ENCODE measurements around the gene ZBBX.

ZBBX gene

GRCh38 chr3:167406876-167407492 lies 26.9 kb upstream of the ZBBX start:
- Histone ChIP-seq H3K9me3 (ENCODE audit: insufficient read depth, low read length, severe bottlenecking) (no peaks in the 10 kb centered on the region), H3K36me3 (ENCODE audit: insufficient read depth, low read length) (no peaks in the 10 kb centered on the region), H3K4me2 (ENCODE audit: insufficient read depth, low read length) (no peak overlapping the region), H4K20me1 (ENCODE audit: insufficient read depth, low read length) (no peaks in the 10 kb centered on the region), H3K4me1 (ENCODE audit: insufficient read depth, low read length) (no peaks in the 10 kb centered on the region), H2AFZ (ENCODE audit: low read depth, low read length) (no peak overlapping the region), H3K27me3 (ENCODE audit: insufficient read depth, low read length, poor library complexity) (no peaks in the 10 kb centered on the region), H3K79me2 (ENCODE audit: insufficient read depth, low read length) (no peaks in the 10 kb centered on the region), H3K4me3 (ENCODE audit: low read depth in 1 of 2, low read length in 2 of 2) (no peak overlapping the region), H3K27ac (ENCODE audit: low read length) (no peak overlapping the region), H3K9ac (ENCODE audit: low read depth, low read length) (no peak overlapping the region)
- TF ChIP-seq EZH2 (IDR thresholded peaks at IDR 0.05; ENCODE audit: borderline replicate concordance, low read depth, low read length, severe bottlenecking) = no peak
- DNase-seq = no peak
- no peak for ATAC-seq (ENCODE audit: insufficient read depth, low read depth)

GRCh38 chr3:167397826-167398225 lies 17.7 kb upstream of the ZBBX start:
- DNase-seq = no peak
- Histone ChIP-seq H3K9me3 (ENCODE audit: insufficient read depth, low read length, severe bottlenecking) (no peaks in the 10 kb centered on the region), H3K4me1 (ENCODE audit: insufficient read depth, low read length) (no peaks in the 10 kb centered on the region), H3K9ac (ENCODE audit: low read depth, low read length) (no peak overlapping the region), H3K79me2 (ENCODE audit: insufficient read depth, low read length) (no peaks in the 10 kb centered on the region), H4K20me1 (ENCODE audit: insufficient read depth, low read length) (no peaks in the 10 kb centered on the region), H3K27me3 (ENCODE audit: insufficient read depth, low read length, poor library complexity) (no peaks in the 10 kb centered on the region), H3K4me3 (ENCODE audit: low read depth in 1 of 2, low read length in 2 of 2) (no peak overlapping the region), H3K36me3 (ENCODE audit: insufficient read depth, low read length) (no peaks in the 10 kb centered on the region), H2AFZ (ENCODE audit: low read depth, low read length) (no peak overlapping the region), H3K27ac (ENCODE audit: low read length) (no peak overlapping the region), H3K4me2 (ENCODE audit: insufficient read depth, low read length) (no peak overlapping the region)
- ATAC-seq (ENCODE audit: insufficient read depth, low read depth) = no peak
- TF ChIP-seq EZH2 (IDR thresholded peaks at IDR 0.05; ENCODE audit: borderline replicate concordance, low read depth, low read length, severe bottlenecking) (no peak), CTCF (IDR thresholded peaks at IDR 0.05; ENCODE audit: borderline replicate concordance, extremely low read depth, low read length, poor library complexity, severe bottlenecking) (no peak)

- no peak for TF ChIP-seq EZH2 (IDR thresholded peaks at IDR 0.05; ENCODE audit: borderline replicate concordance, low read depth, low read length, severe bottlenecking)
- TF ChIP-seq CTCF (IDR thresholded peaks at IDR 0.05; ENCODE audit: borderline replicate concordance, extremely low read depth, low read length, poor library complexity, severe bottlenecking) = no peak
- no peaks in the 10 kb centered on the region for H3K79me2 ChIP-seq (ENCODE audit: insufficient read depth, low read length)
- H3K36me3 ChIP-seq (ENCODE audit: insufficient read depth, low read length) = no peaks in the 10 kb centered on the region
- H3K4me1 ChIP-seq (ENCODE audit: insufficient read depth, low read length) = no peaks in the 10 kb centered on the region
- no peak overlapping the region for H3K4me3 ChIP-seq (ENCODE audit: low read depth in 1 of 2, low read length in 2 of 2)
- no peak overlapping the region for H2AFZ ChIP-seq (ENCODE audit: low read depth, low read length)
- no peak overlapping the region for H3K4me2 ChIP-seq (ENCODE audit: insufficient read depth, low read length)
- no peak overlapping the region for H3K27ac ChIP-seq (ENCODE audit: low read length)
- H3K9me3 ChIP-seq (ENCODE audit: insufficient read depth, low read length, severe bottlenecking) = no peaks in the 10 kb centered on the region
- no peak for ATAC-seq (ENCODE audit: insufficient read depth, low read depth)
- no peaks in the 10 kb centered on the region for H4K20me1 ChIP-seq (ENCODE audit: insufficient read depth, low read length)
- DNase-seq = no peak
- no peak overlapping the region for H3K9ac ChIP-seq (ENCODE audit: low read depth, low read length)
- H3K27me3 ChIP-seq (ENCODE audit: insufficient read depth, low read length, poor library complexity) = no peaks in the 10 kb centered on the region
Measured at GRCh38 chr3:167396075-167396474, 16.0 kb upstream of the ZBBX start.

- no peaks in the 10 kb centered on the region for H3K9me3 ChIP-seq (ENCODE audit: insufficient read depth, low read length, severe bottlenecking)
- no peaks in the 10 kb centered on the region for H3K4me1 ChIP-seq (ENCODE audit: insufficient read depth, low read length)
- no peaks in the 10 kb centered on the region for H3K27me3 ChIP-seq (ENCODE audit: insufficient read depth, low read length, poor library complexity)
- no peak for ATAC-seq (ENCODE audit: insufficient read depth, low read depth)
- H4K20me1 ChIP-seq (ENCODE audit: insufficient read depth, low read length) = no peaks in the 10 kb centered on the region
- H3K79me2 ChIP-seq (ENCODE audit: insufficient read depth, low read length) = no peaks in the 10 kb centered on the region
- TF ChIP-seq CTCF (IDR thresholded peaks at IDR 0.05; ENCODE audit: borderline replicate concordance, extremely low read depth, low read length, poor library complexity, severe bottlenecking) = no peak
- no peak for TF ChIP-seq EZH2 (IDR thresholded peaks at IDR 0.05; ENCODE audit: borderline replicate concordance, low read depth, low read length, severe bottlenecking)
- H3K36me3 ChIP-seq (ENCODE audit: insufficient read depth, low read length) = no peaks in the 10 kb centered on the region
- H2AFZ ChIP-seq (ENCODE audit: low read depth, low read length) = no peak overlapping the region
- no peak overlapping the region for H3K9ac ChIP-seq (ENCODE audit: low read depth, low read length)
- no peak overlapping the region for H3K4me2 ChIP-seq (ENCODE audit: insufficient read depth, low read length)
- H3K27ac ChIP-seq (ENCODE audit: low read length) = no peak overlapping the region
- H3K4me3 ChIP-seq (ENCODE audit: low read depth in 1 of 2, low read length in 2 of 2) = no peak overlapping the region
- no peak for DNase-seq
Measured at GRCh38 chr3:167394003-167394402, 13.9 kb upstream of the ZBBX start.

All from DND-41 (cell line).